Fibroblast of skin of right biceps (primary cell): ENCODE measurements around the gene POTEB2.
"Not testable (repeated sequence)": the region's sequence is repeated elsewhere in the genome, so short reads cannot be mapped to it uniquely, and the experiment has no call there.

Source experiments
- DNase-seq: peaks from one replicate; pipeline ENCODE4 v3.0.0-alpha.2; 2013

POTEB2 gene

GRCh38 chr15:20866214-20866613 lies at the start of gene POTEB2:
TSS of gene POTEB2 (minus strand) at chr15:20866314. CDS start at chr15:20866281, 33 bp downstream.
- DNase-seq = not testable (repeated sequence)

- not testable (repeated sequence) for DNase-seq
These were observed 13.8 kb upstream of the POTEB2 start for GRCh38 chr15:20879916-20880315.

- DNase-seq = not testable (repeated sequence)
These were observed 12.3 kb upstream of the POTEB2 start for GRCh38 chr15:20878464-20878863.

- DNase-seq = not testable (repeated sequence)
These were observed 11.7 kb upstream of the POTEB2 start for GRCh38 chr15:20877819-20878218.
